ENCODE data around the gene NPNT.

GRCh38 chr4:105956569-105956968, 61.3 kb downstream of the NPNT start:
- no peak for TF ChIP-seq CTCF (conservative IDR thresholded peaks at IDR 0.05; ENCODE audit: low read length)
- TF ChIP-seq EZH2phosphoT487 (IDR thresholded peaks at IDR 0.05; ENCODE audit: borderline replicate concordance), result no peak

Measured in Loucy (cell line).